GM12875 (cell line): ENCODE measurements around the gene ANAPC5.
"Not testable (repeated sequence)": the region's sequence is repeated elsewhere in the genome, so short reads cannot be mapped to it uniquely, and the experiment has no call there.

Source experiments
- H3K4me3 ChIP-seq: one replicate; pipeline ENCODE4 v1.5.1; 2011; ENCODE audit warnings: low read depth, low read length, control low read depth
- CTCF ChIP-seq: IDR thresholded peaks from 2 replicates; pipeline ENCODE4 v1.5.1; 2011; ENCODE audit warnings: low read depth, mild to moderate bottlenecking, control low read depth, inconsistent platforms, low read length, moderate library complexity, borderline replicate concordance; ENCODE audit not compliant: insufficient read depth

Gene ANAPC5

GRCh38 chr12:121283841-121284240 is 68.4 kb downstream of the ANAPC5 start:
- H3K4me3 ChIP-seq: no peak overlapping the region
- no peak for TF ChIP-seq CTCF

GRCh38 chr12:121283388-121283787 is 68.8 kb downstream of the ANAPC5 start:
- no peak for TF ChIP-seq CTCF
- no peak overlapping the region for H3K4me3 ChIP-seq

GRCh38 chr12:121282910-121283309 is 69.3 kb downstream of the ANAPC5 start:
- H3K4me3 ChIP-seq: not testable (repeated sequence)

- TF ChIP-seq CTCF: no peak
- no peak overlapping the region for H3K4me3 ChIP-seq
Measured at GRCh38 chr12:121282072-121282742, 70.0 kb downstream of the ANAPC5 start.

GRCh38 chr12:121281116-121281515 is 71.1 kb downstream of the ANAPC5 start:
- H3K4me3 ChIP-seq: not testable (repeated sequence)

- H3K4me3 ChIP-seq: not testable (repeated sequence)
Measured at GRCh38 chr12:121280531-121280930, 71.7 kb downstream of the ANAPC5 start.

- H3K4me3 ChIP-seq: no peak overlapping the region
- TF ChIP-seq CTCF: no peak
Measured at GRCh38 chr12:121279507-121279915, 72.7 kb downstream of the ANAPC5 start.

GRCh38 chr12:121279071-121279375 is 73.2 kb downstream of the ANAPC5 start:
- no peak overlapping the region for H3K4me3 ChIP-seq
- TF ChIP-seq CTCF: no peak
